Cardiac muscle cell (in vitro differentiated cells and primary cell): Measurements from ENCODE around the gene CCDC40. TPM values are rescaled to one million over a fixed set of nuclear protein-coding genes. Genes with fewer than 3 reads are reported as not detected.
A peak's percentile ranks its signal among the peaks of the same experiment; 100 is the strongest.

ENCODE experiments used
- DNase-seq, 2 donors: peaks; one replicate each; pipeline versions ENCODE4 v3.0.0 to v3.0.0-alpha.2; 2010 to 2017; ENCODE audit warnings: low read depth in 1 of 2, low spot score in 1 of 2
- H3K27ac ChIP-seq: fragments of 200-600 bp; sonication (generic); 2 replicates; pipeline ENCODE4 v1.5.1; 2016
- H3K27me3 ChIP-seq: fragments of 200-600 bp; sonication (generic); 2 replicates; pipeline ENCODE4 v1.6.0; 2016; ENCODE audit warnings: control low read depth
- H3K36me3 ChIP-seq: fragments of 200-600 bp; sonication (generic); 2 replicates; pipeline ENCODE4 v1.5.1; 2016; ENCODE audit warnings: control low read depth
- H3K4me1 ChIP-seq: fragments of 200-600 bp; sonication (generic); 2 replicates; pipeline ENCODE4 v1.8.1; 2017; ENCODE audit warnings: low read depth, mild to moderate bottlenecking, mixed run types
- H3K4me3 ChIP-seq: fragments of 200-600 bp; sonication (generic); 2 replicates; pipeline ENCODE4 v1.5.1; 2016; ENCODE audit warnings: mild to moderate bottlenecking
- H3K9me3 ChIP-seq: fragments of 200-600 bp; sonication (generic); 2 replicates; pipeline ENCODE4 v1.5.1; 2017; ENCODE audit warnings: low read depth, mild to moderate bottlenecking, control low read depth
- polyA plus RNA-seq: library from polyadenylated mRNA; unstranded; fragments of >200 nt; fragmentation: Nextera tagmentation; extraction: Ambion mirVana; gene quantifications from 2 replicates; pipeline ENCODE4 v1.2.1, GENCODE V29; 2016
- total RNA-seq: library from RNA; depleted of rRNA; stranded (reverse); fragments of >200 nt; gene quantifications from 2 replicates; pipeline ENCODE4 v1.2.3, GENCODE V29; 2016
- TF ChIP-seq, protein P1 (sequence below): IDR thresholded peaks from 2 replicates; pipeline ENCODE4 v1.5.1; 2012; ENCODE audit warnings: low read depth, mild to moderate bottlenecking, low read length

The CCDC40 gene
- total and polyA plus RNA-seq, 2 experiments from 2014 or later: 11.3 to 12.2 TPM

DNA sequence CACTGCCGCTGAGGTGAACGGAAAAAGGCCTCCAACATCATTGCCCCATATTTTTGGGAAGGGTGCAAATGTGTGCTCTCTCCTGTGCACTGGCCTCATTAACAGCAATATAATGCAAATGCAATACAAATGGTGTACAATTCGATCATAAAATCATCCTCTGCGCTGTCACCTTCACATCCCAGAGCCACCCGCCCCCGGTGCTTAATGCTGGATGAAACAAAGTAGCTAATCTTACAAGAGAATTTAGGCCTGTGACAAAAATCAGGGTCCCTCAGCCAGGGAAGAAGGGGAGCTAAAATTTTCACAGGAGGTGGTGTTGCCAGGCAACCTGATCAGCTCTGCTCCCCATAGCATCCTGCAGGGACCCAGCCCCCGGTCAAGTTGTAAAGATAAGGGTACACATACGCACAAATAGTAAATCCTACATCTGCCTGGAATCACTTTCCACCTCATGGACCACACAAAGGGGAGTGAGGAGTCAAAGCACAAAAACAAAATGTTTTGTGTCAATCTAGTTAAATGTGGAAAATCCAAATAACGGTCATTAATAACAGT, 3.7 kb upstream of the CCDC40 start:
- no peaks in the 10 kb centered on the region for H3K4me1 ChIP-seq
- no peak overlapping the region for H3K4me3 ChIP-seq
- H3K27me3 ChIP-seq: no peaks in the 10 kb centered on the region
- no peak overlapping the region for H3K27ac ChIP-seq
- no peaks in the 10 kb centered on the region for H3K36me3 ChIP-seq
- no peak for DNase-seq
- TF ChIP-seq, protein P1, sequence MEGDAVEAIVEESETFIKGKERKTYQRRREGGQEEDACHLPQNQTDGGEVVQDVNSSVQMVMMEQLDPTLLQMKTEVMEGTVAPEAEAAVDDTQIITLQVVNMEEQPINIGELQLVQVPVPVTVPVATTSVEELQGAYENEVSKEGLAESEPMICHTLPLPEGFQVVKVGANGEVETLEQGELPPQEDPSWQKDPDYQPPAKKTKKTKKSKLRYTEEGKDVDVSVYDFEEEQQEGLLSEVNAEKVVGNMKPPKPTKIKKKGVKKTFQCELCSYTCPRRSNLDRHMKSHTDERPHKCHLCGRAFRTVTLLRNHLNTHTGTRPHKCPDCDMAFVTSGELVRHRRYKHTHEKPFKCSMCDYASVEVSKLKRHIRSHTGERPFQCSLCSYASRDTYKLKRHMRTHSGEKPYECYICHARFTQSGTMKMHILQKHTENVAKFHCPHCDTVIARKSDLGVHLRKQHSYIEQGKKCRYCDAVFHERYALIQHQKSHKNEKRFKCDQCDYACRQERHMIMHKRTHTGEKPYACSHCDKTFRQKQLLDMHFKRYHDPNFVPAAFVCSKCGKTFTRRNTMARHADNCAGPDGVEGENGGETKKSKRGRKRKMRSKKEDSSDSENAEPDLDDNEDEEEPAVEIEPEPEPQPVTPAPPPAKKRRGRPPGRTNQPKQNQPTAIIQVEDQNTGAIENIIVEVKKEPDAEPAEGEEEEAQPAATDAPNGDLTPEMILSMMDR: no peak
- H3K9me3 ChIP-seq: no peaks in the 10 kb centered on the region

DNA sequence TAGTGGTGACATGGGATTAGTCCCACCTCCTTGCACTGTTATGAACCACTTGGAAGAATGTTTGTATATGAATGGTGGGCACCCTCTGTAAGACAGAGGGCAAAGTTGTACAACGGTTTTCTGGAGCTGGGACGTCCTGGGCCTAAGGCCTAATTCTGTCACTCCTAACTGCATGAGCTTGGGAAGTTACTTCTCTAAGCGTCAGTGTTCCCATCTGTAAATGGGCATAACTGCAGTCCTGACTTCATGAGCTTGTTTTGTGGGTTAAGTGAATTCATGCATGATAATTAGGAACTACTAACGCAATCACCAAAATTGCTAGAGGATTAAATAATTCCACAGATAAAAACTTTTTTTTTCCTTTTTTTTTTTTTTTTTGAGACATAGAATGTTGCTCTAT, 2.6 kb upstream of the CCDC40 start:
- no peaks in the 10 kb centered on the region for H3K27me3 ChIP-seq
- TF ChIP-seq, protein P1: no peak
- no peaks in the 10 kb centered on the region for H3K9me3 ChIP-seq
- H3K4me3 ChIP-seq: no peak overlapping the region
- no peaks in the 10 kb centered on the region for H3K36me3 ChIP-seq
- H3K4me1 ChIP-seq: no peaks in the 10 kb centered on the region
- no peak for DNase-seq
- H3K27ac ChIP-seq: no peak overlapping the region

DNA sequence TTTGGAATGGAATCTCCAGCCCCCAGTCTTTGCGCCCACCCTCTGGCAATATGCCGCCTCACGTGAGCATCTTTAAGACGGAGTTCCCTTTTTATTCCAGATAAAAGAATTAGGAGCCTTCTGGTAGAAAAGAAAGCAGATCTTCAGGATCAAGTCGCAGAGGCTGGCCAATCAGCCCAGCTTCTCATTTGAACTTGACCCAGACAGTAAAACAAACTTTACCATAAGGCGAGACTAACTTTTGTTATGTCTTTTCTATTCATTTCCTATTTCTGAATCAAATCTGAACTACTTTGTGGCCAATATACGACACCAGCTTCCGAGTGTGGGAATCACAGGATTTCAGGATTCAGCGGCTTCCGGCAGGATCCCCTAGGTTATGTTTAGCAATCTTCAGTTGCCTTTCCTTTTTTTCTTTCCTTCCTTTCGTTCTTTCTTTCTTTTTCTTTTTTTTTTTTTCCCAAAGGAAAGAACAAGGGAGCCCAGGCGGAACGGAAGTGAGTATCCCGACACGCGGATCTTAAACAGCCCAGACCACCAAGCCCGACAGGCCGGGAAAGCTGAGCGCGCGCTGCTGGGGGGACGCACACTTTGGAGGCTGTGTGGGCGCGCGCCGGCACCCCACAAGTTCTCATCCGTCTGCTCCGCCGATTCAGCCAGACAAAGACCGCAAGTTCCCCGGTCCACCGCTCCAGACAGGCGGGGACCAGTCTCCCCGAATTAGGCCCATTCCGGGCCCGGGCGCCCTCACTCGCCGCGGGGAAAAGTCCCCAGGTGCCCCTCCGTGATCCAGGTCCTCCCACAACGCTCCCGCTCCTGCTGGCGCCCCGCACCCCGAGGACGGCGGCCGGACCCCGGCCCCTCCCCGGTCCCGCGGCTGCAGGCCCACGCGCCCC, 1.4 kb upstream of the CCDC40 start:
- Histone ChIP-seq H3K4me3 (peak overlapping the region; percentile 82), H3K36me3 (no peaks in the 10 kb centered on the region), H3K9me3 (no peaks in the 10 kb centered on the region), H3K4me1 (no peaks in the 10 kb centered on the region), H3K27me3 (no peaks in the 10 kb centered on the region), H3K27ac (no peak overlapping the region)
- DNase-seq: peak; percentile 38 to 44
- TF ChIP-seq, protein P1: no peak

DNA sequence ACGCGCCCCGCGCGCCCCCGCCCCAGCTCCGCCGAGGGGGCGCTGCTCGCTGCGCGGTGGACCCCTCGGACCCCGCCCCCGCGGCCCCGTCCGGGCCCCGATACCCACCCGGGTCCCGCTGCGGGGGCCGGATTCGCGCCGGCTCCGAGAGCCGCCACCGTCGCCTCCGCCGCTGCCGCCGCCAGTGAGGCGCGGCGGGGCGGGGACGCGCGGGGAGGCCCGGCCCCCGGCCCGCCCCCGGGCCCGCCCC, 830 bp upstream of the CCDC40 start, which contains the start of gene TBC1D16:
Gene TBC1D16, minus strand, starts transcription at position 186 of the 250 bp plus-strand sequence. CDS start 22,325 bp downstream, outside the sequence.
- H3K4me3 ChIP-seq: peak within 1 kb of the TSS; percentile 82
- no peaks in the 10 kb centered on the region for H3K27me3 ChIP-seq
- H3K9me3 ChIP-seq: no peaks in the 10 kb centered on the region
- no peaks in the 10 kb centered on the region for H3K36me3 ChIP-seq
- no peaks in the 10 kb centered on the region for H3K4me1 ChIP-seq
- H3K27ac ChIP-seq: peak within 1 kb of the TSS; percentile 71
- TF ChIP-seq, protein P1: no peak
- no peak for DNase-seq

DNA sequence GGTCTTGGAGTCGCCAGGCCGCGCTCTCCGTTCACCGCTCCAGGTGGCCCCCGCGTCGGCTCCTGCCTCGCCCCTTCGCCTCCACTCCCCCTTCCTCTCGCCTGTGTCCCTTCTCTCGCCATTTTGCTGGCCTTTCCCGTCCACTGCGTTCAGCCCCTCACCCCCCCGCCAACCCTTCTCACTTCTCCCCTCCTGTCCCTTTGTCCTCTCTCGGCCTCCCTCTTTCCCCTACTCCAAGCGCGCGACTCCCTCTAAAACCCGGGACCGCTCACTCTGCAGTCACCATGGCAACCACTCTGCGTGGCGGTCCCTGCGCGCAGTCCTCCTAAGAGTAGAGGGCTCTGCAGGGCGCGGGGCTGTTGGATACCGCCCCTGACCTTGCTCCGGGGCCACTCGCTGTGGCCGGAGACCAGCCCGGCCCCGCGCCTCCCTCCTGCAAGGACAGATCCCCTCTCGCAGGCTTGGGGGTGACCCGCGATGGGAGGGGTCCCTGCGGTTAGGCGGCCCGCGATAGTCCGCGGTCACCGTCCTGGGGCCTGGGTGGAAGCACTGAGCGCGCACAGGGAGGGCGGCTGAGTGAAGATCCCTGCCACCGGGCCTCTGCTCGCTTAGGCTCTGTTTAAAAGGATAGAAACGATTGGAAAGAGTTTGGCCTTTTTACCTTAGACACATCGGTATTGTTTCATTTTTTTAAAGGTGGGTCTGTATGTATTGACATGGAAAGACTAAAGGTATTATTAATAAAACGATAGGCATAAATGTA, 454 bp downstream of the CCDC40 start:
- Histone ChIP-seq H3K27ac (peak overlapping the region; percentile 71), H3K9me3 (no peaks in the 10 kb centered on the region), H3K4me1 (no peaks in the 10 kb centered on the region), H3K36me3 (peaks cover 4% of the 10 kb centered on the region), H3K27me3 (no peaks in the 10 kb centered on the region), H3K4me3 (peak overlapping the region; percentile 82)
- TF ChIP-seq, protein P1: no peak
- DNase-seq: peak in 1 of 2 donors; percentile 79
